HG02588 (cell line): ENCODE data around the gene NCS1.

Experiments
- ATAC-seq: cut with Tn5 transposase; IDR thresholded peaks from one replicate; pipeline ENCODE4 v1.9.1; 2021; ENCODE audit warnings: mild to moderate bottlenecking, moderate library complexity; ENCODE audit not compliant: unreplicated experiment

The NCS1 gene

DNA sequence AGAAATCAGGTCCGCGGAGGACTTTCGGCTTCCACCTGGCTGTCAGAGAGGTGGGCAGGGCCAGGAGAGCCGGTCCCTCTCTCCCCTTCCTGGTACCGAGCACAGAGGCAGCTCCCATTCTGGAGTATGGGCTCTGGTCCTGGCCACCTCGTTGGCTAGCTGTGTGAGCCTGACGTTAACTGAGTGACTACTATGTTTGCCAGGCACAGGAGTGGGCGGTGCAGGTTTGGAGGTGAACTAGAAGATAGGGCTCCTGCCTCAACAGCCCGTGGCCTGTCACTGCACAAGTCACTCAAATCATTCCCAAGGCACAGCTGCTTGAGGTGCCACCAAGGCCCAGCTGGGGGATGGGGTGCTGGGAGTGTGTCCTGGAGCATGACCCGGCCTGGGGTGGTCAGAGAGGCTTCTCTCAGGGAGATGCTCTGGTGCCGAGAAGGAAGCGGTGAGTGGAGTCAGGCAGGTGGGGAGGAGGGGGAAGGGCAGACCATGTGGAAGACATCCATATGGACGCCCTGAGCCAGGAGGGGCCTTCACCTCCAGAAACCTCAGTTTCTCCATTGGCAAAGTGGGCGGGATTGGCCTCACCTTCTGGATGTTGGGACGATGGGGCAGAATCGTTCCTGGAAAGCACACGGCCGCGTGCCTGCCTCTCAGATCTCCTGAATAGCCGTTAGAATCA is 39.5 kb downstream of the NCS1 start:
- no peak for ATAC-seq

DNA sequence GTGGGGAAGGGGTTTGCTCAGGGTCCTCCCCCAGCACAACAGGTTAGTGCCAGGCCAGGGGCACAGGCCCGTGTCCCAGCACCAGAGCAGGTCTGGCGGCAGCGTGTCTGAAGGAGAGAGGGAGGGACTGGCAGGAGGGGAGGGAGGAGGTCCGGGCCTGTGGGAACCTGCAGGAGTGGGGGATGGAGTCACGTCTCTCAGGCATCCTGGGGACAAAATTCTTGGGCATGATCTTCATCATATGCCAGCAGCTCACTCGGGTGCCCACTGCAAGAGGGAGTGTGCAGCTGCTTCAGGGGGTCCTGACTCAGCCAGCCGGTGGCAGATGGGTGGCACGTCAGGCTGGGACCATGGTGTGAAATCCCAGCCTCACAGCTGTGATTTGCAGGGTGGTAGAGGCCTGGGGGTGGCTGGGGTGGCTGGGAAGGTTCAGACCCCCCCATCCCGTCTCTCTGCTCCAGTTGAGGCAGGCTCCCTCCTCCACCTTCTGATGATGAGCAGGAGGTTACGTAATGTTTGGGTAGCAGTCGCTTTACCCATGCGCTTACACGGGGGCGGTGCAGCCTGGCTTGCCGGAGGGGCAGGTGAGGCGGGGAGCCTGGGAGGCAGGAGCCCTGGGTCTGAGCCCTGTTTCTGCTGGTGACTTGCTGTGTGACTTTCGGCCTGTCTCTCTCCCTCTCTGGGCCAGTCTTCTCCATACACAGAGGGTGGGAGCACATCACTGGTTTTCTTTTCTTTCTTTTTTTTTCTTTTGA is 40.5 kb downstream of the NCS1 start:
- ATAC-seq = no peak

- no peak for ATAC-seq
Measured at GRCh38 chr9:130213911-130214761, 41.9 kb downstream of the NCS1 start.

- no peak for ATAC-seq
Measured at GRCh38 chr9:130214776-130215340, 42.7 kb downstream of the NCS1 start.

DNA sequence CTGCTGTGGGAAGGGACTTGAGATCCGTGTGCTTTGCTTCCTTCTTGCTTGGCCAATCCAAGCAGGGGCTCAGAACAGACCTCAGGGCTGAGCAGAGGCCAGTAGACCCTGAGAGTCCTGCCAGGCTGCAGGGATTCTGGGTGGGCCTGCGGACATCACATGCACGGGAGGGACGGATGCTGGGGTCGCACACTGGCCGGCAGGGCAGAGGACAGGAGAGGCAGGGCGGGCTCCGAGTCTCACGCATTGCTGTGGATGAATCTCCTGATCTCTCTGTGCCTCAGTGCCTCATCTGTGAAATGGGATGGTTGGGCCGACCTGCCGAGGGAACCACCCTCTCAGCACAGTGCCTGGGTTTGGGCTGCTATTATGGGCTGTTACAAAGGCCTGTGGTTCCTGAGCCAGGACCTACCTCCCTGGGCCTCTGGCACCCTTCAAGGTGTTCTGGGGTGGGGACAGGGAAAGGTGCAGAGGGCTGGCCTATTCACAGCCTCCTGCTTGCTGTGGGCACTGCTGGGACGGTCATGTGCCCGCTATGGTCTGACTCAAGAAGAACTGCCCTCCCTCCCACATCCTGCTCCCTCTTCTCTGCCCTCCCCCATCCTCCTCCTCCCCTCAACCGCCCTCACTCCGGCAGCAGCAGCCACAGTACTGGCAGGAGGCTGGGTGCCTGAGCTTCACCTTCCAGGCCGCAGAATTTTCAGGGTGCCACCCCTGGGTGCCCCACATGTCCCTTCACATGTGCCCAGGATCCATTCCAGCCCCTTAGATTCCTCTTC is 43.3 kb downstream of the NCS1 start:
- ATAC-seq = no peak

- ATAC-seq = no peak
Measured at GRCh38 chr9:130217838-130218237, 45.6 kb downstream of the NCS1 start.

DNA sequence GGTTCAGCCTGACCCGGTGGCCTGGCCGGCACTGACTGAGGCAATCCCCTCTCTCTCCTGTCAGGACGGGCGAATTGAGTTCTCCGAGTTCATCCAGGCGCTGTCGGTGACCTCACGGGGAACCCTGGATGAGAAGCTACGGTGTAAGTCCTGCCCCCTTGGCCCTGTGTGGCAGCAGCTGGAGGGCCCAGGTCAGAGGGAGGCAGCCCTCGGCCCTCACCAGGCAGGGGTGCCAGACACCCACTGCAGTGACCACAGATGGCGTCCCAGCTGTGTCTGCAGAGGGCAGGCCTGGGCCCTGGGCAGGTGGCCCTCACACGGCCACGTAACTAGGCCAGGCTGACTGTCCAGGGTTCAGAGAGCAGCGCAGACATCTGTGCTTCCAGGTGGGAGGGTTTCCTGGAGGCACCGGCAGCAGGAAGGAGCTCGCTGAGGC is 47.5 kb downstream of the NCS1 start:
- no peak for ATAC-seq

- ATAC-seq = no peak
Measured at GRCh38 chr9:130220352-130220751, 48.1 kb downstream of the NCS1 start.

GRCh38 chr9:130222833-130223232 is 50.6 kb downstream of the NCS1 start:
- no peak for ATAC-seq

DNA sequence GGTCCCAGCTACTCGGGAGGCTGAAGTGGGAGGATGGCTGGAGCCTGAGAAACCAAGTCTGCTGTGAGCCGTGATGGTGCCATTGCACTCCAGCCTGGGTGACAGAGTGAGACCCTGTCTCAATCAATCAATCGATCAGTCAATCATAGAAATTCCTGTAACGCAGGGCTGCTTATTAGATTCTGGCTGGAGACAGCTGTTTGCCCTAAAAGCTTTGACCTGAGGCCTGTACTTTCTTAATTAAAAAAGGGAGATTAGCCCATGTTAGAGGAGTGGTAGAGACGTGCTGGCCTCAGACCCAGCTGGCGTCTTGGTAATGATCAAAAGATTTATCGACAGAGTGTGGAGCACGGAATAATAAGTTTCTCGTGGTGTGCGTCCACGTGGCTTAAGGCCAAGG is 52.9 kb downstream of the NCS1 start:
- ATAC-seq = no peak

GRCh38 chr9:130225586-130225985 is 53.4 kb downstream of the NCS1 start:
- ATAC-seq = no peak

GRCh38 chr9:130226112-130226511 is 53.9 kb downstream of the NCS1 start:
- no peak for ATAC-seq

DNA sequence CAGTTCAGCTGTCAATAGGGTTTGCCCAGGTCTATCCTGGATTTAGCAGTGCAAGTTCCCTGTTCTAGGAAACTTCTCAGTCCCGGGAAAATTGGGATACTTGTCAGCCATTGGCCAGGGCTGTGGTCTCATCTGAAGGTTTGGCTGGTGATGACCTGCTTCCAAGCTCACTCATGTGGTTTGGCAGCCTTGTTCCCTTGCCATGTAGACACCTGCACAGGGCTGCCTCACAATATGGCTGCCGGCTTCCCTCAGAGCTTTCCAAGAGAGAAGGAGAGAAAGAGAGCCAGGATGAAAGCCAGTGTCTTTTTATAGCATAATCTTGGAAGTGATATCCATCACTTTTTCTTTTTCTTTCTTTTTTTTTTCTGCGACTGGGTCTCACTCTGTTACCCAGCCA is 55.6 kb downstream of the NCS1 start:
- no peak for ATAC-seq

GRCh38 chr9:130229759-130230158 is 57.6 kb downstream of the NCS1 start:
- ATAC-seq = no peak

- ATAC-seq = no peak
Measured at GRCh38 chr9:130230631-130231030, 58.4 kb downstream of the NCS1 start.

- no peak for ATAC-seq
Measured at GRCh38 chr9:130232899-130233586, 60.8 kb downstream of the NCS1 start.

GRCh38 chr9:130233587-130233945 is 61.4 kb downstream of the NCS1 start:
- no peak for ATAC-seq

GRCh38 chr9:130234340-130235260 is 62.4 kb downstream of the NCS1 start:
- no peak for ATAC-seq
